HG03469 (cell line): ENCODE results near the gene GIGYF1.

ENCODE experiments used
- ATAC-seq: cut with Tn5 transposase; IDR thresholded peaks from one replicate; pipeline ENCODE4 v1.9.1; 2021; ENCODE audit warnings: mild to moderate bottlenecking, moderate library complexity, moderate number of reproducible peaks; ENCODE audit not compliant: unreplicated experiment

GIGYF1 gene

DNA sequence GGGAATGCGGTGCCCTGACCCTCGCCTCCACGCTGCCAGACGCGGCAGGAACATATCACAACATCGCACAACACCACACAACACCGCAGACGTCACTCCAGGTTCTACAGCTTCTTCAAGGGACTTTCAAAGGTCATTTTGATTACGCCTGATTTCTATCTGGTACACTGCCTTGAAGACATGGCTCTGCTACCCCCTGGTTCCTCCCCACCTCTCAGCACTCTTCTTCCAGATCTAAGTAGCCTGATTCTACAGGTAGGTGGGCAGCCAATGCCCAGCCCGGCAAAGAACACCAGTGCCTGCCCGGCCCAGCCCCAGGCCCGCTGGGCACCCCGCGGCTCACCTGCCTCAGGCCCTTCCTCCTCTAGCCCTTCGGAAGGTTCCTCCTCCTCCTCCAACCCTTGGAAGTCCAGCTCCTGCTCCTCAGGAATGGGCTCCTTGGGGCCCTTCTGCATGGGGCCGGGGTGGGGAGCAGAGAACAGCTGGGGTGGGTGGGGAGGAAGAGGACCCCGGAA, 8.4 kb downstream of the GIGYF1 start:
- ATAC-seq = no peak

DNA sequence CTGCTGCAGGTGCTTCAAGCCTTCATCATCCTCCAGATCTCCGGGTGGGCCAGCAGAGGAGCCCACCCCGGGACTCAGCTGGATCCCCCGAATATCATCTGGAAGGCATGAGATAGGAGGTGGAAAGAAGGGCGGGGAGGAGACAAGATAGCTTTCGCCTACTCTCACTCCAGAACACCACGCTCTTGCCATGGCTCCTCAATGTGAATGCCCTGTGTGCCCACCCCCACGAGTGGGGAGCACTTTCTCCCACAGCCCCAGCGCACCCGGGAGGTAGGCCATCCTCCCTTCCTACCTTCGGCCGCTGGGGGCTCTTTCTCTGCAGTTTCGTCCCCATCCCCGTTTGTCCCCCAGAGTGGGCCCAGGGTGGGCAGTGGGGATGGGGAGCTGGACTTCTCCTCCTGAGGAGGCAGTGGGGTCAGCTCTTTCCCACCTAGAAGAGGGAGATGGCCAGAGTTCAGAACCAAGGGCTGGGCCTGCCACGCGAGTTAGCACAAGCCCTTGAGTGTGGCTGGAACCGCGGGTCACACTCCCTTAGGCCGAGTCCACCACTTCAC, 8.9 kb downstream of the GIGYF1 start:
- ATAC-seq = no peak

DNA sequence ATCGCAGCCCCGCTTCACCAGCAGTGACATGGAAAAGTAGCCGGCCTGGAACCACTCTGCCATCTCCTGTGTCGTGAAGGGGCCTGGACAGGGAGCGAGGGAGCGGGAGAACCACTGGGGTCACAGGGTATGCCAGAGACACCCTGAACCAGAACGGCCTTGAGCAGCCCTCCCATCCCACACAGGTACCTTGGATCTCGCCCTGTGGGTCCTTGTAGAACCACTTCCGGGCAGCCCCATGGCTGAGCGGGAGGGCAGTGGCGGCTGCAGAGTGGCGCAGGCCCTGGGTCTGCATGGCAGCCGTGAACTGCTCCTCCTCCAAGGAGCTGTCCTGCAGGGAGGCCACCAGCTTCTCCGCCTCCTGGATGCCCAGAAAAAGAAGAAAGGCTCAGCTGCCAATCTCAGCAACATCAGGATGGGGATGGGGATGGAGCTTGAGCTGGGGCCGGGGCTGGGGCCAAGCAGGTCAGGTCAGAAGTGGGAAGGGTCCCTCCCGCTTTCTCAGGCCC, 9.5 kb downstream of the GIGYF1 start:
- no peak for ATAC-seq

DNA sequence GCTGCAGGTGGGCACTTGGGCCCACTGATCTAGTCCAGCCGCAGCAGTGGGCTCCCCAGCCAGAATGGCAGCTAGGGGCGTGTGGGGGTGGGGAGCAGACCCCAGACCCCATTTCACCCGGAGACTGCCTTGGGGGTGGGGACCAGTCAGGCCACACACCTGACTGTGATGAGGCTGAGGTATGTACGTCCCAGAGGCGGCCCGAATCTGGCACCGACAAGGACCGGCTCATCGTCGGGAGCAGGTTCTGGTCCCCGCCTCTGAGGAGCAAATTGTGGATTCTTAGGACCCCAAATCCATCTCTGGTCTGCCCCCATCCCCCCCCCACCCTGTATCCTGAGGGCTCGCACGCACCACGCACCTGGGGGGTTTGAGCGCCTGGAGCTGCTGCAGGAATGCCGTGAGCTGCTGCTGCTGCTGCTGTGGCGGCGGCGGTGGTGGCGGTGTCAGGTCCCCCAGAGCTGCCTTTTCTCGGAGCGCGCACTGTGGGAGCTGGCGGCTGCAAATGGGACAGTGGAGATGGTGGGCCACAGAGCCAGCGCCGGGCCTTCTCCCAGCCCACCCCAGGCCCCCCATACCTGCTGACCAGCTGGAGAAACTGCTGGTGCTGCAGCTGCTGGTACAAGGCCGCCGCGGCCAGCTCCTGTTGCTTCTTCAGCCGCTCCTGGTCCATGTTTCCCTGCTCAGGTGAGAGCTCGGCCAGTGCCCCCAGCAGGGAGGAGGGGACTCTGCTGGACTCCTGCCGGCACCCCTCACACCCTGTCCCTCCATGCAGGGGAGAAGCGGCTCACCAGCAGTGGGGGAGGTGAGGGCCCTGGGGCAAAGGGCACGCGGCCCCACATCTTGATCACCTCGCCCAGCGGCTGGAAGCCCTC, 10.2 kb downstream of the GIGYF1 start:
- no peak for ATAC-seq

DNA sequence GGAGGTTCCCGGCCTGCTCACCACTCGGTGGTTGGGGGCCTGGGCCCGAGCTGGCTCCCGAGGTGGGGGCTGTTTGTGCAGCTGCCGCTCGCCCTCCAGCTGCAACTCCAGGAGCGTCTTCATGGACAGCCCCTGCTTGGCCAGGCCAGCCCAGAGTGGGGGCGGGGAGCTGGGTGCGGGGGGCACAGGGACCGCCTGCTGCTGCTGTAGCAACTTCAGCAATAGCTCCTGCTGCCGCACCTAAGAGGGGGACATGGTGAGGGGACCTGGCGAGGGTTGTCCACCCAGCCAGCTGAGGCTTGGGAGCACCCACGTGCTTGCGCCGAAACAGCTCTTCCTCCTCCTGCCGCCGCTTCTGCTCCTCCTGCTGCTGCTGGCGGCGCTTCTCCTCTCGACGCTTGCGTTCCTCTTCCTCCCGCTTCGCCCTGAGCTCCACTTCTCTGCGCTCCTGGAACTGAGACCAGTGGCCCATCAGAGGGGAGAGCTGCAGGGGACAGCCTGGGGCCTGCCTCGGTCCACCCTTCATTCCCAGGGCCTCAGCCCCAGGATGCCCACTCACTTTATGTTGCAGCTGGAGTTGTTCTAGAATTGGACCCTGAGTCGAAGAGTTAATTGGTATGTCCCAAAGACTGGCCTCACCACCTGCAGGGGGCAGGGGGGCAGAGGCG, 10.9 kb downstream of the GIGYF1 start:
- no peak for ATAC-seq

DNA sequence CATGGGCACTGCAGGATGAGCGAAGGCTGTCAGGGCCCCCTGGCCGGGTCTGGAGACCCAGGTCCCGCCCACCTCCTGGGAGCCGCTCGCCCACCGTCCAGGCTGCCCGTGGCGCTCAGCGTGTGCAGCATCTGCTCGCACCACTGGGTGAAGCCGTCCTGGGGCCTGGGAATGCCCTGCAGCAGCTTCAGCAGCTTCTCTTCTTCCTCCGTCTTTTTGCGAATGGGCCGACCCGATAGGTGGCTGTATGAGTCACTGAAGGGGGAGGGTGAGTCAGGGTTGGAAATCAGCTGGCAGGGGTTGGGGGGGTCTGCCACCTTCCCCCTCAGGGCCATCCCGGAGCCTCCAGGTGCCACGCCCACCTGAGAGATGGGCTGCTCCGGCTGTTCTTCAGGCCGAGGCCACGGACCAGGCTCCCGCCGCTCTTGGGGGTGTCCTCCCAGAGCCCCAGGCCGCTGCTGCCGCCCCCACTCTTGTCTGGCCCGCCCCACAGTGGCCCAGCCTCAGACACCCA, 11.8 kb downstream of the GIGYF1 start:
- ATAC-seq = no peak

DNA sequence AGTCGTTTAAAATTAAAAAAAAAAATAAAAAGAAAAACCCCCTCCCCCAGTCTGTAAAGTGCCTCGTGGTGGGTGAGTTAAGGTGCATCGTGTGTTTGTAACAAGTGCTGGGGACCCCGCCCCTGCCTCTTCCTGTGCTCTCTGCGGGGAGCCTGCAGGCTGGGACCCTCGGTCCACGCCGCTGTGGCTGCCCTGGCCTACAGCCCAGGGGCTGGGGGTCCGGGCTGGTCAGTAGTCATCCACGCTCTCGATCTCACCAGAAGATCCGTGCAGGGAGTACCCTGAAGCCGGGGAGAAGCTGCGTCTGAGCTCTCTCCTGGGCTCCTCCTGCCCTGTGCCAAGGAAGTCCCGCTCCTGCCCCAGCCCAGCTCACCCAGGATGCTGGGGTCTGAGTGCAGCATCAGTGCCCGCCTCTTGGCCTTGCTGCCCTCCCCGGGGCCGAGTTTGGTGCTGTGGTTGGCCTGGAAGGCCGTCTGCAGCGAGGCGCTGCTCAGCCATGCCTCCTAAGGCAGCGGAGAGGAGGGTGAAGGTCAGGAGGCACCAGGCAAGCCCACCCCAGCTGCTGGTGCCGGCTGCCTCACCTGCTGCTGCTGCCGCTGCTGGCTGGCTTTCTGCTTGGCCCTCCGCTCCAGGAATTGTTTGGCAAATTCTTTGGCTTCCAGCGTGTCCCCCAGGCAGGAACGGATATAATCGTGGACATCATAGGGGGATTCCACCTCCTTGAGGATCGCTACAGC, 12.4 kb downstream of the GIGYF1 start:
- no peak for ATAC-seq

DNA sequence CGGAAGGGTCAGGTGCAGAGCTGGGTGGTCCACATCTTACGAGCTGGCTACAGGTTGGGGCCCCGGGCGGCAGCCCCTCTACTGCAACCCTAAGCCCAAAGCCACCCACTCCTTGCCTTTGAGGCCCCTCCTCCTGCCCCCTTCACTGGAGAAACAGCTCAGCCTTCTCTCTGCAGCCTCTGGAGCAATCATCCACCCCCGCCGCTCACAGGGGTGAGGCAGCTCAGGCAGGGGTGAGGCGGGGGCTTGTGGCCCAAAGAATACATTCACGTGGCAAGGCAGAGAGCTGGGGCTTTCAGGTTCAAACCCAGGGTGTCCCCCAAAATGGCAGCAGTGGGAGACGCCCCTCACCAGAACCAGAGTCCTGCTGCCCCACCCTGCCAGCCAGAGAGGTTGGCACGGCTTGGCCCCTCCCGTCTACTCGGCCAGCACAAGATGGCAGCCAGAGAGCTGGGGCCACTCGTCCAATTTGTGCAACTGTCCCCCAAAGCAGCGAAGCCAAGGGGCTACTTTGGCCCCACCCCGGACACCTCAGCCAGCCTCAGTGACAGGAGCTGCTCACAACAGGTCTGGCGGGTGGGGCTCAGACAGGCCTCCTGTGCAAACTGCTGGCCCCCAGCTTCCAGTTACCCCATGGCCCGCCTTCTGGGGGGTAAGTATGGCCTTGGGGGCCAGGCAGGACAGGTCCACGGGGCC, 13.3 kb downstream of the GIGYF1 start:
- ATAC-seq = no peak

DNA sequence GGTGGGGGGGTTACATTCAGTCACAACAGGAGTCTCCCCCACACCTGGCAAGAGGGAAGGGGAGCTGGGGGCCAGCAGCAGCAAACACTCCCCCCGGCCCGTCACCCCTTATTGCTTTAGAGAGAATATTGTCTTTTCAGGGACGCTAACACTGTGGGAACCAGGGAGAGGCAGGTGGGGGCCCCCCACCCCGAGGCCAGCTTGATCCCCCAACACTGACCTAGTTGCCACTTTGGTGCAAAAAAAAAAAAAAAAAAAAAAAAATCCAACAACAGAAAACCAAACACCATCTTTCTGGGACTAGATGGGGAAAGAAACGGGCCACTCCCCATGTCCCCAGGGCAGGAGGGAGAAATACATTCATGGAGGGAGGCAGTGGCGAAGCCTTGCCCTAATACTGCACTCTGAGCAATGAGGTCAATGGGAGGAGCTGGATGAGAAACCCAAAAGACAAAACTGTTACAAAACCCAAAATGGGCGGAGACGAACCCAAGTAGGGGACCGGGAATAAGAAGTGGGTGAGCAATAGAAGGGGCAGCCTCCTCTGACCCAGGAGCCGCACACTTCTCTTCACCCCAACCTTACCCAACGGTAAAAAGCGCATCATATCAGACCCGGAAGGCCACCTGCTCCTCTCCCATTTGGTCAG, 14.0 kb downstream of the GIGYF1 start:
- no peak for ATAC-seq

DNA sequence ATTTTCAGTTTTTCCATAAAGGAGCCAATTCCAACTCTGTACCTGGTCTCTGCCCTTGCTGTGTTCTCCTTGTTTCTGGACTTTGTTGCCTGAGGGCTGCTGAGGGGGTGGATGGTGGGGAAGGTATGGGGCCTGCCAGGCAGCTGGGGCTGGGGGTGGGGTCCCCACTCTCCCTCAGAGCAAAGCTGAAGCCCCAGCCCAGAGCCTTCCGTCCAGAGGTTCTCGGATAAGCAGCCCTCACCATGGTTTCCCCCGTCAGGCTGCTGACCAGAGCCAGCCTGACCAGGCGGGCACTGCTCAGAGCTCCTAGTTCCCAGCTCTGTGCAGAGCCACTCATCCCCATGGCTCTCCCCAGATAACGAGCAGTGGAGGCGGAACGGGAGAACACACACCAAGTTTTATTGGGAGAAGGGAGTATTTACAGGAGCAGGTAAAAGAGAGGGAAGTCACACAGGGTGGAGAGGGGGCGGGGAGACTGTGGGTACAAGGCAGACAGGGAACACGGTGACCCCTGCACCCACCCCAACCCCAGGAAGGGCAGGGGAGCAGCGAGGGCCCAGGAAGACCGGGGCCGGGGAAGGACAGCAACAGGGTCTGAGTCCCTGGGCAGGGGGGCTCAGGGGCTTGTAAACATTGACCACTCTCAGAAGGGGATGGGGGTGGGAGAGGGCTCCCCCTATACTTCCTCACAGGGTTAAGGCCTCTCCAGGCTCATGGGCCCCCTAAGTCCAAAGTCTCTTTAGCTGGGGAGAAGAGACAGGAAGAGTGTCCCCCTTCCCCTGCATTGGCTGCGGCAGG, 14.7 kb downstream of the GIGYF1 start:
- ATAC-seq = no peak

DNA sequence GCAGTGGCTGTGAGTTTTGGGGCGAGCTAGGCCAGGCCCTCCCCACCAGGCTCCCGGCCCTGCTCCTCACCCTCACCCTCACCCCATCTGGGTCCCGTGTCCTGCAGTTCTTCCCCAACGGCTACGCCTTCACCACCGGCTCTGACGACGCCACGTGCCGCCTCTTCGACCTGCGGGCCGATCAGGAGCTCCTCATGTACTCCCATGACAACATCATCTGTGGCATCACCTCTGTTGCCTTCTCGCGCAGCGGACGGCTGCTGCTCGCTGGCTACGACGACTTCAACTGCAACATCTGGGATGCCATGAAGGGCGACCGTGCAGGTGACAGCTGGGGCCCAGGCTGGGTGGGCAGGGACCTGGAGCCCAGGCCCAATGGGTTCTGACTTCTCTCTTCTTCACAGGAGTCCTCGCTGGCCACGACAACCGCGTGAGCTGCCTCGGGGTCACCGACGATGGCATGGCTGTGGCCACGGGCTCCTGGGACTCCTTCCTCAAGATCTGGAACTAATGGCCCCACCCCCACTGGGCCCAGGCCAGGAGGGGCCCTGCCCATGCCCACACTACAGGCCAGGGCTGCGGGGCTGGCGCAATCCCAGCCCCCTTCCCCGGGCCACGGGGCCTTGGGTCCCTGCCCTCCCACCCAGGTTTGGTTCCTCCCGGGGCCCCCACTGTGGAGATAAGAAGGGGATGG, 15.6 kb downstream of the GIGYF1 start:
- ATAC-seq = no peak

DNA sequence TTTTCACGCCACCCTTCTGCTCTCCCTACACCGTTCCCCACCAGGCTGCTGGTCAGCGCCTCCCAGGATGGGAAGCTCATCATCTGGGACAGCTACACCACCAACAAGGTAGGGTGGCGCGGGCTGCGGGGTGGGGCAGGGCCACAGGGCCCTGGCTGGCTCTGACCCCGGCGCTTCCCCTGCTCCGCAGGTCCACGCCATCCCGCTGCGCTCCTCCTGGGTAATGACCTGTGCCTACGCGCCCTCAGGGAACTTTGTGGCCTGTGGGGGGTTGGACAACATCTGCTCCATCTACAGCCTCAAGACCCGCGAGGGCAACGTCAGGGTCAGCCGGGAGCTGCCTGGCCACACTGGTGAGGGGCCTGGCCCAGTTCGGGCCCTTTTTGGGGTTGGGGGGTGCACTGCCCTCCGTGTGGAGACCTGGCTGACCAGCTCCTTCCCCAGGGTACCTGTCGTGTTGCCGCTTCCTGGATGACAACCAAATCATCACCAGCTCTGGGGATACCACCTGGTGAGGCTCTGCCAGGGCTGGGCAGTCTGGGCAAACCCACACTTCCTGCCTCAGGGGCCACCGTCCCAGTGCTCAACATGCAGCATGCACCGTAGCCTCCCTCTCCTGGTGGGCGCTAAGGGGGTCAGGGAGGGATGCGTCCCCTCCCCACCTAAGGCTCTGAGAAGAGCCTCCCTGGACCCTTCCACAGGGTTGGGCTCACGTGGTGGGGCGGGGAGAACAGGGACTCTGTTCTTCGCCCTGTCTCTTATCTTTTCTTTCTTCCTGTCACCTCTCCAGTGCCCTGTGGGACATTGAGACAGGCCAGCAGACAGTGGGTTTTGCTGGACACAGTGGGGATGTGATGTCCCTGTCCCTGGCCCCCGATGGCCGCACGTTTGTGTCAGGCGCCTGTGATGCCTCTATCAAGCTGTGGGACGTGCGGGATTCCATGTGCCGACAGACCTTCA, 16.5 kb downstream of the GIGYF1 start:
- ATAC-seq = no peak

DNA sequence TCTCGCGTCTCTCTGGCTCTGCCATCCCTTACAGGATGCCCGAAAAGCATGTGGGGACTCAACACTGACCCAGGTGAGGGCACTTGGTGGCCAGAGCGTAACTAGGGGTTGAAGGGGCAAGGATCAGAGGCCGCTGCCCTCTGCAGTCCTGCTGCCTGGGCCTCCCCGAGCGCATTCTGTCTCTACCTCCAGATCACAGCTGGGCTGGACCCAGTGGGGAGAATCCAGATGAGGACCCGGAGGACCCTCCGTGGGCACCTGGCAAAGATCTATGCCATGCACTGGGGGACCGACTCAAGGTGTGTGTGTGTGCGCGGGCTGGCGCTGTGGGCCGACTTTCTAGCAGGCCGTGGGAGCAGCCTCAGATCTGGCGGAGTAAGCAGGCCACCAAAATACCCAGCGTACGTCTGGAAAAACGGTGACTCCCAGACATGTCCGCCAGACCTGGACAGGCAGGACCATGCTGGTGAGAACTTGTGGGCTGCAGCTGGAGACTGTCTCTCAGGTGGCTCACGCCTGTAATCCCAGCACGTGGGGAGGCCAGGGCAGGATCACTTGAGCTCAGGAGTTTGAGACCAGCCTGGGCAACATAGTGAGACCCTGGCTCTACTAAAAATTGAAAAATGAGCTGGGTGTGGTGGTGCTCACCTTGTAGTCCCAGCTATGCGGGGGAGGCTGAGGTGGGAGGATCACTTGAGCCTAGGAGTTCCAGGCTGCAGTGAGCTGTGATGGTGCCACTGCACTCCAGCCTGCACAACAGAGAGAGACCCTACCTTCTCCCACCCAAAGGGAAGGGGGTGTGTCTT, 17.3 kb downstream of the GIGYF1 start:
- ATAC-seq = no peak

DNA sequence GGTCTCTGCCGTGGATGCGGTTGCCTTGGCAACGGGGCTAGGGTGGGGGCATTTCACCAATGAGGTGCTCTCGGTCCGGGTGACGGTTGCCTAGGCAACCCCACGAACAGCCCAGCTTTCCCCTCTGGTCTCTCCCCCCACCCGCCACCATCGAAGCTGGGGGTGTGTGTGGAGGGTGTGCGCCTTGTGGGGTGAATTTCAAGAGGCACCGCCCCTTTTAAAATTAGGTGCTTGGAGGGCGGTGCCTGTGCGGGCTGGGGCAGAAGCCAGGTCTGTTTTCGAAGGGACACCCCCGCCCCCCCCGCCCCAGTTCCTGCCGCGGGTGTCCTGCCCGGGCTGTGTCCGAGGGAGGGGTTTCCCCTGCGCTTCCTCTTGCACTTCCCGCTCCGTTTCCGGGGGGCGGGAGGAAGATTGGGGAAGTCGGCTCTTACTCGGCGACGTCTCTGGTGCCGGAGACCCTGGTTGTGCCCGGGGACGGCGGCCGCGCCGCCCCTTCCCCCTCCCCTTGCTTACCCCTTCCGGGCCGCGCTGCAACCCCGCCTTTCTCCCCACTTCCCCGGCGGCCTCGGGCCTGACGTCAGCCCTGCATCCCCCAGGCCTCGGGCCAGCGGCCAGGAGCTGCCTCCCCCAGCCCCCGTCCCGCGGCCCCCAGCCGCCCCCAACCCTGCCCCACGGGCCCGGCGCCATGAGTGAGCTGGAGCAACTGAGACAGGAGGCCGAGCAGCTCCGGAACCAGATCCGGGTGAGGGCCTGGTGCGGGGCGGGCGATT, 18.3 kb downstream of the GIGYF1 start:
- ATAC-seq = no peak

DNA sequence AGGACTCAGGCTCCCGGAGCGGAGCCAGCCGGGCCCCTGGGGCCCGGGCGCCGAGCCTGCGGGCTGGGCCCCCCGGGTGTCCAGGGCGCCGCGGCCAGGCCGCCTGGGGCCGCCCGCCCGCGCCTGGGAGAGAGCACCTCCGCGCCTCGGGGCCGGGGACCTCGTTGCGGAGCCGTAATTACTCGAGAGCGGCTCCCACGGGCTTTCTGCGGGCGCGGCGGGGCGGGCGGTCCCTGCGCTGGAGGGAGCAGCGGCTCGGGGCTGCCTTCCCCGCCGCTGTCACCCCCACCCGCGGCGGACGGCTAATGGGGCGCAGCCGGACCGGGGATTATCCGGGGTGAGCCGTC, 19.0 kb downstream of the GIGYF1 start:
- ATAC-seq = no peak
